ENCODE data around the gene NTSR1. TPM values are rescaled to one million over a fixed set of nuclear protein-coding genes. Genes with fewer than 3 reads are reported as not detected.

NTSR1 gene
- total and polyA plus RNA-seq, 2 of the 13 experiments (the other 11 are each of a cell fraction or from before 2014, with no cell fraction given), result 0.09 to 0.12 TPM

DNA sequence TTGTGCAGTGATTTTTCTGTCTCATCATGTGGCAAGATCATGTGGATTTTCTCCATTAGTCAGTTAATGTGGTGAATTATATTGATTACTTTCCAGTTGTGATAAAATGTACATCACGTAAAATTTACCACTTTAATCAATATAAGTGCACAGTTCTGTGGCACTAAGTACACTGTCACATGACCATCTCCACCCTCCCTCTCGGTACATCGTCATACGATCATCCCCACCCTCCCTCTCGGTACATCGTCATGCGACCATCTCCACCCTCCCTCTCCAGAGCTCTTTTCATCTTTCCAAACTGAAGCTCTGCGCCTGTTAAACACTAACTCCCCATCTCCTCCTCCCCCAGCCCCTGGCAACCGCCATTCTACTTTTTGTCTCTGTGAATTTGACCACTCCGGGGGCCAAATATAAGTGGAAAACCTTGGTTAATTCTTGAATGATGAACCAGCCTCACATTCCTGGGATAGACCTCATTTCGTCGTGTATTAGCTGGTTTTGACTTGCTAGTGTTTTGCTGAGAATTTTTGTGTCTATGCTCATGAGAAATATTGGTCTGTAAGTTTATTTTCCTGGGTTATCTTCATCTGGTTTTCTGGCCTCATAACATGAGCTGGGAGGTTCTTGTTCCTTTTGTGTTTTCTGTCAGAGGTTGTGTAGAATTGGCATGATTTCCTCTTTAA lies 10.8 kb downstream of the NTSR1 start:
- 12% methylated on average over 12 of the region's 12 CpGs for WGBS (ENCODE audit: low lambda C conversion rate)
- H2AFZ ChIP-seq (ENCODE audit: low read length), result no peak overlapping the region
- CTCF ChIA-PET (ENCODE audit: low intra/inter-chr PET ratio, low total read pairs), result no interaction called here
- no peaks in the 10 kb centered on the region for H3K36me3 ChIP-seq (replicated peaks in 1 of 2; ENCODE audit: control insufficient read depth in 1 of 2, insufficient read depth in 2 of 2, low read length in 2 of 2)
- H3K9me3 ChIP-seq (ENCODE audit: low read length), result peaks cover 5% of the 10 kb centered on the region; the same call in 1 of the 2 replicates
- peaks cover 40 to 91% of the 10 kb centered on the region in 2 experiments for H3K27me3 ChIP-seq (ENCODE audit: control insufficient read depth in 1 of 2, insufficient read depth in 2 of 2, low read length in 2 of 2)
- no peak overlapping the region for H3K4me3 ChIP-seq (replicated peaks in 1 of 3; ENCODE audit: insufficient read depth in 1 of 3, low read depth in 2 of 3, low read length in 3 of 3)
- ATAC-seq (no peak), DNase-seq (ENCODE audit: low spot score) (no peak), FAIRE-seq (no peak)
- TF ChIP-seq RBAK (CRISPR knock-in tag; IDR thresholded peaks at IDR 0.05) (no peak), ZNF205 (CRISPR knock-in tag; IDR thresholded peaks at IDR 0.05) (no peak), TRIM24 (CRISPR knock-in tag; IDR thresholded peaks at IDR 0.05) (no peak), CREB1 (IDR thresholded peaks at IDR 0.05) (peak; percentile 76), CREB1 (CRISPR knock-in tag; IDR thresholded peaks at IDR 0.05) (no peak), CBX5 (CRISPR knock-in tag; IDR thresholded peaks at IDR 0.05; ENCODE audit: borderline replicate concordance) (no peak), MTF2 (CRISPR knock-in tag; IDR thresholded peaks at IDR 0.05; ENCODE audit: borderline replicate concordance) (no peak)
- TF ChIP-seq, protein P1, sequence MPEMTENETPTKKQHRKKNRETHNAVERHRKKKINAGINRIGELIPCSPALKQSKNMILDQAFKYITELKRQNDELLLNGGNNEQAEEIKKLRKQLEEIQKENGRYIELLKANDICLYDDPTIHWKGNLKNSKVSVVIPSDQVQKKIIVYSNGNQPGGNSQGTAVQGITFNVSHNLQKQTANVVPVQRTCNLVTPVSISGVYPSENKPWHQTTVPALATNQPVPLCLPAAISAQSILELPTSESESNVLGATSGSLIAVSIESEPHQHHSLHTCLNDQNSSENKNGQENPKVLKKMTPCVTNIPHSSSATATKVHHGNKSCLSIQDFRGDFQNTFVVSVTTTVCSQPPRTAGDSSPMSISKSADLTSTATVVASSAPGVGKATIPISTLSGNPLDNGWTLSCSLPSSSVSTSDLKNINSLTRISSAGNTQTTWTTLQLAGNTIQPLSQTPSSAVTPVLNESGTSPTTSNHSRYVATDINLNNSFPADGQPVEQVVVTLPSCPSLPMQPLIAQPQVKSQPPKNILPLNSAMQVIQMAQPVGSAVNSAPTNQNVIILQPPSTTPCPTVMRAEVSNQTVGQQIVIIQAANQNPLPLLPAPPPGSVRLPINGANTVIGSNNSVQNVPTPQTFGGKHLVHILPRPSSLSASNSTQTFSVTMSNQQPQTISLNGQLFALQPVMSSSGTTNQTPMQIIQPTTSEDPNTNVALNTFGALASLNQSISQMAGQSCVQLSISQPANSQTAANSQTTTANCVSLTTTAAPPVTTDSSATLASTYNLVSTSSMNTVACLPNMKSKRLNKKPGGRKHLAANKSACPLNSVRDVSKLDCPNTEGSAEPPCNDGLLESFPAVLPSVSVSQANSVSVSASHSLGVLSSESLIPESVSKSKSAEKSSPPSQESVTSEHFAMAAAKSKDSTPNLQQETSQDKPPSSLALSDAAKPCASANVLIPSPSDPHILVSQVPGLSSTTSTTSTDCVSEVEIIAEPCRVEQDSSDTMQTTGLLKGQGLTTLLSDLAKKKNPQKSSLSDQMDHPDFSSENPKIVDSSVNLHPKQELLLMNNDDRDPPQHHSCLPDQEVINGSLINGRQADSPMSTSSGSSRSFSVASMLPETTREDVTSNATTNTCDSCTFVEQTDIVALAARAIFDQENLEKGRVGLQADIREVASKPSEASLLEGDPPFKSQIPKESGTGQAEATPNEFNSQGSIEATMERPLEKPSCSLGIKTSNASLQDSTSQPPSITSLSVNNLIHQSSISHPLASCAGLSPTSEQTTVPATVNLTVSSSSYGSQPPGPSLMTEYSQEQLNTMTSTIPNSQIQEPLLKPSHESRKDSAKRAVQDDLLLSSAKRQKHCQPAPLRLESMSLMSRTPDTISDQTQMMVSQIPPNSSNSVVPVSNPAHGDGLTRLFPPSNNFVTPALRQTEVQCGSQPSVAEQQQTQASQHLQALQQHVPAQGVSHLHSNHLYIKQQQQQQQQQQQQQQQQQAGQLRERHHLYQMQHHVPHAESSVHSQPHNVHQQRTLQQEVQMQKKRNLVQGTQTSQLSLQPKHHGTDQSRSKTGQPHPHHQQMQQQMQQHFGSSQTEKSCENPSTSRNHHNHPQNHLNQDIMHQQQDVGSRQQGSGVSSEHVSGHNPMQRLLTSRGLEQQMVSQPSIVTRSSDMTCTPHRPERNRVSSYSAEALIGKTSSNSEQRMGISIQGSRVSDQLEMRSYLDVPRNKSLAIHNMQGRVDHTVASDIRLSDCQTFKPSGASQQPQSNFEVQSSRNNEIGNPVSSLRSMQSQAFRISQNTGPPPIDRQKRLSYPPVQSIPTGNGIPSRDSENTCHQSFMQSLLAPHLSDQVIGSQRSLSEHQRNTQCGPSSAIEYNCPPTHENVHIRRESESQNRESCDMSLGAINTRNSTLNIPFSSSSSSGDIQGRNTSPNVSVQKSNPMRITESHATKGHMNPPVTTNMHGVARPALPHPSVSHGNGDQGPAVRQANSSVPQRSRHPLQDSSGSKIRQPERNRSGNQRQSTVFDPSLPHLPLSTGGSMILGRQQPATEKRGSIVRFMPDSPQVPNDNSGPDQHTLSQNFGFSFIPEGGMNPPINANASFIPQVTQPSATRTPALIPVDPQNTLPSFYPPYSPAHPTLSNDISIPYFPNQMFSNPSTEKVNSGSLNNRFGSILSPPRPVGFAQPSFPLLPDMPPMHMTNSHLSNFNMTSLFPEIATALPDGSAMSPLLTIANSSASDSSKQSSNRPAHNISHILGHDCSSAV (CRISPR knock-in tag; IDR thresholded peaks at IDR 0.05; ENCODE audit: borderline replicate concordance), result no peak
- TF ChIP-seq, protein P2, sequence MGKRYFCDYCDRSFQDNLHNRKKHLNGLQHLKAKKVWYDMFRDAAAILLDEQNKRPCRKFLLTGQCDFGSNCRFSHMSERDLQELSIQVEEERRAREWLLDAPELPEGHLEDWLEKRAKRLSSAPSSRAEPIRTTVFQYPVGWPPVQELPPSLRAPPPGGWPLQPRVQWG (CRISPR knock-in tag; IDR thresholded peaks at IDR 0.05; ENCODE audit: borderline replicate concordance, low read depth), result no peak
- no peak overlapping the region for H3K9ac ChIP-seq (ENCODE audit: insufficient read depth, low read depth, low read length)
- POLR2A ChIA-PET, result no interaction called here
- H3K4me1 ChIP-seq (ENCODE audit: insufficient read depth, low read length), result no peaks in the 10 kb centered on the region
- BruUV-seq (replicated peaks), result no TSS peak
- no peaks in the 10 kb centered on the region; the same call in 1 of the 2 replicates for H4K20me1 ChIP-seq (ENCODE audit: insufficient read depth, low read length)
- no peak overlapping the region for H3K27ac ChIP-seq (ENCODE audit: extremely low read length, insufficient read depth, low read length)
- in situ Hi-C loops (cut with HindIII; ENCODE audit: extremely low pct_ligation_motif_present, low pct_unique_long_range_greater_than_20kb), result no loop called here
- H3K79me2 ChIP-seq (ENCODE audit: insufficient read depth, low read length), result no peaks in the 10 kb centered on the region
- H3K4me2 ChIP-seq (ENCODE audit: low read depth, low read length), result no peak overlapping the region
- intact Hi-C loops (cut with micrococcal nuclease; ENCODE audit: unreplicated experiment), result no loop called here
